ENCODE data around the gene RUFY4.

GRCh38 chr2:218020966-218021535 is 48.0 kb upstream of the RUFY4 start:
- TF ChIP-seq CTCF (optimal IDR thresholded peaks at IDR 0.05 in 1 of 3, IDR thresholded peaks at IDR 0.05 in 1 of 3, conservative IDR thresholded peaks at IDR 0.05 in 1 of 3; ENCODE audit: extremely low read depth in 1 of 3, insufficient read depth in 2 of 3, low read length in 3 of 3) (peak in 1 of 3 experiments; percentile 23), EZH2 (IDR thresholded peaks at IDR 0.05; ENCODE audit: low read length) (no peak)
